HG03439 (cell line): ENCODE results near the gene FTO.

ENCODE experiments used
- ATAC-seq: cut with Tn5 transposase; IDR thresholded peaks from one replicate; pipeline ENCODE4 v1.9.1; 2021; ENCODE audit warnings: mild to moderate bottlenecking, moderate library complexity; ENCODE audit not compliant: unreplicated experiment

FTO gene

DNA sequence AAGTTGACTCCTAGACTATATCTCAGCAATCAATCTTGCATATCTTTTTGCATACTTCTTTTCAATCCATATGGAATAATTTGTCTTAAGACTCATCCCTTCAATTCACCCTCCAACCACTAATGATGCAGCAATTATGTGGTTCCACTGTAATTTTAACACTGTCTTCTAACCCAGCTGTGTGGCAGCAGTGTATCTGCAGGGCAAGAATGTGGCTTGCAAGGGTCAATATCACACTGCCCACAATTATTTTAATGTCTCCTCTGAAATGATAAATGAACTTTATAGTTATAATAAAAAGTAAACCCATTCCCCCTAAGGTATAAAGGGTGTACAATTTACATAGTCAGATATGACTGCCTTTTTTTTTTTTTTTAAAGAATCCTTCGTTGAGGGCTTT is 48.6 kb downstream of the FTO start:
- ATAC-seq = no peak

DNA sequence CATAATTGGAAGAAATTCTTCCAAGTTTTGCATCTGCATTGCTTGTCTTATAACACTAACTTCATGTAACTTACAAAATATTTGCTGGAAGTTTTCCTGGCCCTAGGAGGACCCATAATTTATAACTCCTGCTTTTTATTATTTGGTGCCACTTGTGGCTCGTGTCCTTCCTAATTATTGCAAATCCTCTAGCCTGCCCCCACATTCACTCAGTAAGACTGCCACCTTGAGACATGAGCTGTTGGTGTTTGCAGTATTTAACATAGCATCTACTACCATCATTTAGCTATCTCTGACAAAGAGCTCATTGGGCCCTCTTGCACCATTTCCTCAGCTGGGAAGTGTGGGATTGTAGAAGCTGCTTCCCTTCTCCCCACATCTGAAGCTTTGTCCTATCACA is 49.5 kb downstream of the FTO start:
- no peak for ATAC-seq

GRCh38 chr16:53755026-53755910 is 51.3 kb downstream of the FTO start:
- no peak for ATAC-seq

DNA sequence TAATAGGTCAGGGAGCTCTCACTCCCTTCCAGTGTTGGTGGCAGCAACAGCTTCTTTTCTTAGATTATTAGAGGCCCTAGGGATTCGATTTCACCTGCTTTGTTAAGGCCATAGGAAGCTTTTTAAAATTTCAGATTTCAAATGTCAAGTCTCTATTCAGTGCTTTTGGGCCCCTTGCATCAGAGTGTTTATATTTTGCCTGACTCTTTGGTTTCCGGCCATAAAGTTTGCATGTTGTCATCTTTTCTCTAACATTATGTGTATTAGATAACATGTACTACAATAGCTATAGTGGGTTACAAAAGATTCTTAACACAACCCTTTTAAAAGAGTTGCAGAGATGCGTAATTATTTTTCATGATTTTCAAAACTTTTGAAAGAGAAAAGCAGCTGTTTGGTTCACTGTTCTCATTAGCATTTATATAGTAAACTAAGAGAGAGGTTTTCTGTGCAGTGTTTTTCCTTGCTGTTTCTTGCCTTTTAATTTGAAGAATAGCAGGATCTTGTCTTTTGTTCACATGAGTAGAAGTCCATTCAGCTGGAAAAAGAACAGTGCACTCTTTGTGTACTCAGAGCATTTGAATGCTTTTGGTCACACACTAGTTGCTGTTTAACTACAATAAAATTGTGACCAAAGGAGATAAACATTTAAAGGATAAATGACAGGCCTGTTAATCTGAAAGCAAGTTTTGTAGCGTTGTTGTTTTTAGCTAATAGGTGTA is 52.5 kb downstream of the FTO start:
- no peak for ATAC-seq

DNA sequence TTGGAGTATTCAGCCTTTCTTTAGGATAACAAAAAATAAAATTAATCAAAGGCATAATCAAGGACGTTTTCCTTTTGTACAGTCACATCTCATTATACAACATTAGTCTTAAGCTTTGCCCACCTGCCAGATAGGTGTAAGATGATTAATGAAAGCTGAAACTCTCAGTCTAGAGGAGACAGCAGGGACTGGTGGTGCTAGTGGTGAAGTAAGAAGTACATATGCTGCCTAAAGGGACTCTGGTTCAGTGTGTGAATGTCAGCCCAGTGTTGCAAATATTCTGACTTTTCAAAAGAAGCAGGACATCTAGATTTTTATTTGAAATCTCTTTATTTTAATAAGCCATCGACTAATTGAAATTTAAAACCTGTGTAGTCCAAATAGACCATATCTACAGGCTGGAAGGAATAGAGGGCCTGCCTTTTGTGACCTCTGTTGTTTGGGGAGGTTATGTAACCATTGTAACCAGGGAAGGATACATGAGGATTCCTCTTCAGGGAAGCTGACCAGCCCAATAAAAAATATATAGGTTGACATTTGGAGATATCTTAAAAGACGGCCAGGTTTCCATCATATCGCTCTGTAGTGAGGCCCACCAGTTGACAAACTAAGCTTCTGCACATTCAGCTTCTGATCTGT is 54.1 kb downstream of the FTO start:
- no peak for ATAC-seq

DNA sequence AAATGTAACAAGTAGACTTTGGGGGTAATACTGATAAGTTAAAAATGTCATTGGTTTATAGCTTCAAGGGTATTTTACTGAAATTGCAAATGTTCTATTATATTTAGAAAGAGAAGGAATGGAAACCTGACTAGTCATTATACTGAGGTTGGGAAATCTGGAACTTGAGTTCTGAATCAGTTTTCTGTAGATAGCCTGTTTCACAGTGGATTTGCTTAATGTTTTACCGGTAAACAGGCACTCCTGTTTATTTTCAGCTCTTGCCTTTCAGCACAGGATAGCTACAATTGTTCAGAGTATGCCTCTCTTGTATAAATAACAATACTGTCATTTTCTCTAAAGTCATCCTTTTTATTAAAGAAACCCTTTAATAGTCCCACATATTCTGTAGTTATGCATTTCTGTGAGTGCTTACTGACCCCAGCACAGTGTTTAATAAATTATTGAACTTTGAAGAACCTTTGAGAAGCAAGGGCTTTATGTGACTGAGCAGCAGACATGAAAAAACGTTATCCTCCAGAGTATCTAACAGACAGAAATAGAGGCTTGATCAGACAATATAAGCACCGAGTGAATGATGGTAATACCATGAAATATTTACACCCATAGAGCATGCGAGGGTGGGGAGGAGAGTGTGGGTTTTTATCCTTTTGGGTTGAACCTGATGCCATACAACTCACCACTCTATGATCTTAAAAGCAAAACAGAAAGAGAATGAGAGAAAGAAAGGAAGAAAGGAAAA is 58.2 kb downstream of the FTO start:
- ATAC-seq = no peak

- ATAC-seq = no peak
These were observed 62.5 kb downstream of the FTO start for GRCh38 chr16:53766304-53767016.

GRCh38 chr16:53768167-53768566 is 64.2 kb downstream of the FTO start:
- ATAC-seq = no peak

DNA sequence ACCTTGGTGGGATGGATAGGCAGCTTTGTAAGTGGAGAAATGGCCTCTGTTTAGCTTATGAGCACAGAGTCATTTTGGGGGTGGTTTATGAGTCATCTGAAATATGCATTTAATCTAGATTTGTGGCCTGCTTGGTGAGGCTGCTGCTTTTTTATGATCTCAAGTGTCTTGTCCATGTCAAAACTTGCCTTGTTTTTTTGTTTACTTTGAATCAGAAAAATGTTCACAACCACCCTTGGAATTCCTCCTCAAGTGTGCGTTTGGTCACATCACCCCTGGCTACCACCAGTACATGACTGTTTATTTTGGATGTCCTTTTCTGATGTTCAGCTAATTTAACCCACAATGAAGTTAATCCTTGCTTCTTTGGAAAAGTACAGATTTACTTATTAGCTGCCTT is 64.6 kb downstream of the FTO start:
- ATAC-seq = no peak

DNA sequence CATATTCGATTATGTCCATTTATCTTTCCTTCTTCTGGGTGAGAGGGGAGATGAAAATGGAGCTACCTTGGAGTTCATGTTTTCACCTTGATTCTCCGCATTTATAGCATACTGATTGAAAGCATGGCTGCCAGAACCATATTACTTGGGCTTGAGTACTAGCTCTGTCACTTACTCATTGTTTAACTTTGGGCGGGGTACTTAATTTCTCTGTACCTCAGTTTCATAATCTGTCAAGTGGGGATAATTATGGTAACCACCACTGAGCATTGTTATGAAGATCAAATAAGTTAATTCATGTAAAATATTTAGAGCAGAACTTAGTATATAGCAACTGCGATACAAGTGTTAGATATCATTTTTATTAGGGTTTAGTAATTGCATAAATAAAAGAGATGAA is 65.2 kb downstream of the FTO start:
- ATAC-seq = no peak

GRCh38 chr16:53769787-53770186 is 65.8 kb downstream of the FTO start:
- ATAC-seq = no peak

DNA sequence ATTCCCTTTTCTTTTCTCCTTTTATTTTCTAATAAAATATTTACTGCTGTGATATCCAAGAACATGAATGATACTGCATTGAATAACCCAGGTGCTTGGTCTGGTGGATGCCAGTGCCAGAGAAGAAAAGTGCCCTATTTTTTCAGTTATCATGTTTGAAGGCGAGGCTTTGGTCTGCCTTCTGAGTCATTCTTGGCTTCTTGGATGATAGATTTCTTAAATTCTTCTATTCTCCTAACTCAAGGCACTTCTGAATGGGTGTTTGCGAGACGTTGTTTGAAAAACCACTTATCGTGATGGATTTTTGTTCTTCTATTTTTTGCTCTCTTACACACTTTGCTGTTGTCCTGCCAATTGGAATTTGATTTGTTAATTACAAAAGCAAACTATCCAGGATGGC is 66.7 kb downstream of the FTO start:
- ATAC-seq = no peak

DNA sequence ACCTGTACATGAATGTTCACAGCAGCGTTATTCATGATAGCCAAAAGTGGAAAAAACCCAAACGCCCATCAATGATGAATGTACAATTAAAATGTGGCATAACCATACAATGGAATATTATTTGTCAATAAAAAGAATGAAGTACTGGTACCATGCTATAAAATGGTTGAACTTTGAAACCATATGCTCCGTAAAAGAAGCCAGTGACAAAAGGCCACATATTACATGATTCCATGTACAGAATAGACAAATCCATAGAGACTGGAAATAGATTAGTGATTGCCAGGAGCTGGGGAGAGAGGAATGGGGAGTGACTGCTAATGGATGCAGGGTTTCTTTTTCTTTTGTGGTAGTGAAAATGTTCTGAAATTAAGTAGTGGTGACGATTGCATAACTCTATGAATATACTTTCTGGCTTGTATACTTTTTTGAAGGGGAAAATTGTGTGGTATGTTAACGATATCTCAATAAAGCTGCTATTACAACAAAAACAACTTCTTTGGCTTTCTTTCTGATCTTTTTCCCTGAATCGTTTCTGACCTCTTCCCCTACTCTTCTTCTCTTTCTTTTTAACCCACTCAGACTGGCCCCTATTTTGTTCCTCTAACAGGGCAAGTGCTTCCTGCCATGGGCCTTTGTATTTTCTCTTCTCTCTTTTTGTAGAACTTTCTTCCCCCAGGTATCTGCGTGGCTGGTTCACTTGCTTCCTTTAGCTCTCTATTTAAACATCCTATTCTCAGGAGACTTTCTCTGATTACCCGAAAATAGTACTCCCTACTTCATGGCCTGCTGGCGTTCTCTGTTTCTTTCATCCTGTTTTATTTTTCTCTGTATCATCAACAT is 67.9 kb downstream of the FTO start:
- no peak for ATAC-seq

DNA sequence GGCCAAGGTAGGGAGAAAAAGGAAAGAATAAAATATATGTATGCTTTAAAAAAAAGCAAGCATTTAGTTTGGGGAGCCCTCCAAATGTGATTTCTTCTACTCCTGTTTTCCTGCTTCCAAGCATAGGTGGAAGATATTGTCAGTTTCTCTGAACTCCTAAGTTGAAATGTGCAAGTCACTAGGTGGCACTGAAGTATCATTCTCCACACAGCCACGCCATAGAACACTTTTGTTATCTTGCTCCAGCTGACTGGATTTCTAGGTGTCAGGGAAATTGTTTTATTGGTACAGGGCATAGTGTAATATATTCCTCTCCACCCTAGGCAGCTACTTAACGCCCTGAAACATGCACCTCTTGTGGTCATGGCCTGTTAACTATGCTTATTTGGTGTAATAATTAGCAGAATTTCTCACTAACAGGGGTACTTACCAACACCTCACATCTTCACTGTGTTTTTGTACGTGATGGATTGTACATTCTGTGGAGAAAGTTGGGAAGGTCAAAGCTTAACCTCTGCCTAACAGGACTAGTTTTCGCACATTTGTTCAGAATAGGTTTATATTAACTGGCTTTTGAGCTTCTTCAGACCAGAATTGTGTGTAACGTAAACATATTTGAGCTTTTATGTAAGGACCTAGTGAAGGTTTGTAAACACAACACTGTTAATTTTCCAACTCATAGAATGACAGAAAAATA is 69.3 kb downstream of the FTO start:
- ATAC-seq = no peak

- no peak for ATAC-seq
These were observed 69.9 kb downstream of the FTO start for GRCh38 chr16:53773881-53774280.

DNA sequence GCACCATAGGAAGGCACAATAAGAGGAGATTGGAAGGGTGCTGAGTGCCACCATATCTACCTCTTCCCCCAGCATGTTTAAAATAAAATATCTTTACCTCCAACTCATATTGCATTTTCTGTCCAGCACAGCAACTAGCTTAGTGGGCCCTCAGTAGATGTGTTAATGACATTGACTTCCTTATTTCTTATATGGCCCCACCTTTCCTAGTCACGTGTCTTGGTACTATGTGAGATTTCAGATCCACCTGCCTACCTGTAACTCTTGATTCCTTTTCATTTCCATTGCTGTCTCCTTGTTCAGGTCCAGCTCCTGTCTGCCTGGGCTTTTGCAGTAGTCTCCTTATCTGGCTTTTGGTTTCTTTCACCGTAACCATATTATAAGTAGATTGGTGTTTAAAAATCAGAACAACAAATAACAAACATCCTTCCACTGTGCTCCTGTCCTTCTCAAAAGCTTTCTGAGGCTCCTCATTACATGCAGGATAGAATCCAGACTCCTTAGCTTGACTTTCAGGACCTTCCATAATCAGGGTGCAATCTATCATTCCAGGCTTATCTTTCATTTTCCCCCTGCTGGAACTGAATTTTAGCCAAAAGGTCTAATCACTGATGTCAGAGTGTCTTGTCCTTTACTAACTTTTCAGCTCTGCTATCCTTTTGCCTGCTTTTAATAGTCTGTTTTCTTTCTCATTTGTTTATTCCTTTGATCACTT is 71.3 kb downstream of the FTO start:
- ATAC-seq = no peak

DNA sequence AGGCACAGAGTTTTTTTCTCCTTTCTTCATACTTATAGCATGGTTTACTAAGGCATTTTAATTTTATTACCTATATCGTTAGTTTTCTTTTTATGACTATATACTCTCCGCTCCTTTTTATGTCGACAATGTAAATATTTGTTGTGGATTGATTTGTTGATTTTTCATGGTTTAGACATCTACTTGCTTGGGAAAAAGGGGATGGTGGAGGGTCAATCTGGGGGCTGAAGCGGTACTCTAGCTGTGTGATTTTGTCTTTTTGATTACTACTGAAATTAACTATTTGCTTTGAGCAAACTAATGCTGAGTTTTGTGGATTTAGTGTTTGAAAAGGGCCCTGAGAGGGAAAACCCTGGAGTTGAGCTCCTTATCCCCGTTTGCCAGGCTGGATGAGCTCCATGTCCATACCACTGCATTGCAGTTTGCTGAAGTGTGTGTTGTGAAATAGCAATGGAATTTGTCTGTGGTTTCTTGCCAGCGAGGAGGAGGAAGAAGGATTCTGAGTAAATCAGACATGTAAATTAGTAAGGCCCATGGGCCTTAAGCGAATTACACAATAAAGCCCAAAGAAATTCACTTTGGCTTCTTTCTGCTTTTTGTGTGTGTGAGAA is 72.0 kb downstream of the FTO start:
- no peak for ATAC-seq

GRCh38 chr16:53779186-53779585 is 75.2 kb downstream of the FTO start:
- no peak for ATAC-seq
